PC-3 (cell line): ENCODE results near the gene AMELX.

ENCODE experiments used
- CTCF ChIP-seq: fragments of 300-600 bp; sonication (generic); conservative IDR thresholded peaks from 2 replicates; pipeline ENCODE4 v1.5.1; 2017; ENCODE audit warnings: antibody characterized with exemption, low read depth, mild to moderate bottlenecking, low read length
- EZH2 ChIP-seq: fragments of 300-600 bp; sonication (generic); IDR thresholded peaks from one replicate; pipeline ENCODE4 v1.6.1; 2017; ENCODE audit warnings: antibody characterized with exemption, mild to moderate bottlenecking, low read length; ENCODE audit not compliant: unreplicated experiment
- EZH2phosphoT487 ChIP-seq: fragments of 300-600 bp; sonication (generic); IDR thresholded peaks from 2 replicates; pipeline ENCODE4 v1.6.1; 2018; ENCODE audit warnings: mild to moderate bottlenecking, antibody characterized with exemption, low read length, borderline replicate concordance

GRCh38 chrX:11319806-11320520 is 26.8 kb downstream of the AMELX start:
- TF ChIP-seq CTCF (no peak), EZH2 (no peak), EZH2phosphoT487 (no peak)
